ENCODE measurements around the gene FGF12. TPM values are rescaled to one million over a fixed set of nuclear protein-coding genes. Genes with fewer than 3 reads are reported as not detected.

The FGF12 gene
- total RNA-seq, 2 donors from 2014 or later, result 0.25 to 0.48 TPM

- Histone ChIP-seq H3K4me3 (no peak overlapping the region), H3K27me3 (no peaks in the 10 kb centered on the region), H3K9me3 (no peaks in the 10 kb centered on the region), H3K4me1 (no peaks in the 10 kb centered on the region), H3K36me3 (no peaks in the 10 kb centered on the region), H3K27ac (no peak overlapping the region), H3K9ac (ENCODE audit: low read depth in 2 of 2, low read length in 2 of 2) (no peak overlapping the region)
- DNase-seq, result no peak
- intact Hi-C loops (cut with DNase I), result no loop called here
- TF ChIP-seq, protein P1, sequence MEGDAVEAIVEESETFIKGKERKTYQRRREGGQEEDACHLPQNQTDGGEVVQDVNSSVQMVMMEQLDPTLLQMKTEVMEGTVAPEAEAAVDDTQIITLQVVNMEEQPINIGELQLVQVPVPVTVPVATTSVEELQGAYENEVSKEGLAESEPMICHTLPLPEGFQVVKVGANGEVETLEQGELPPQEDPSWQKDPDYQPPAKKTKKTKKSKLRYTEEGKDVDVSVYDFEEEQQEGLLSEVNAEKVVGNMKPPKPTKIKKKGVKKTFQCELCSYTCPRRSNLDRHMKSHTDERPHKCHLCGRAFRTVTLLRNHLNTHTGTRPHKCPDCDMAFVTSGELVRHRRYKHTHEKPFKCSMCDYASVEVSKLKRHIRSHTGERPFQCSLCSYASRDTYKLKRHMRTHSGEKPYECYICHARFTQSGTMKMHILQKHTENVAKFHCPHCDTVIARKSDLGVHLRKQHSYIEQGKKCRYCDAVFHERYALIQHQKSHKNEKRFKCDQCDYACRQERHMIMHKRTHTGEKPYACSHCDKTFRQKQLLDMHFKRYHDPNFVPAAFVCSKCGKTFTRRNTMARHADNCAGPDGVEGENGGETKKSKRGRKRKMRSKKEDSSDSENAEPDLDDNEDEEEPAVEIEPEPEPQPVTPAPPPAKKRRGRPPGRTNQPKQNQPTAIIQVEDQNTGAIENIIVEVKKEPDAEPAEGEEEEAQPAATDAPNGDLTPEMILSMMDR (IDR thresholded peaks at IDR 0.05), result no peak
Observed at GRCh38 chr3:192652727-192653126, 74.6 kb downstream of the FGF12 start.

DNA sequence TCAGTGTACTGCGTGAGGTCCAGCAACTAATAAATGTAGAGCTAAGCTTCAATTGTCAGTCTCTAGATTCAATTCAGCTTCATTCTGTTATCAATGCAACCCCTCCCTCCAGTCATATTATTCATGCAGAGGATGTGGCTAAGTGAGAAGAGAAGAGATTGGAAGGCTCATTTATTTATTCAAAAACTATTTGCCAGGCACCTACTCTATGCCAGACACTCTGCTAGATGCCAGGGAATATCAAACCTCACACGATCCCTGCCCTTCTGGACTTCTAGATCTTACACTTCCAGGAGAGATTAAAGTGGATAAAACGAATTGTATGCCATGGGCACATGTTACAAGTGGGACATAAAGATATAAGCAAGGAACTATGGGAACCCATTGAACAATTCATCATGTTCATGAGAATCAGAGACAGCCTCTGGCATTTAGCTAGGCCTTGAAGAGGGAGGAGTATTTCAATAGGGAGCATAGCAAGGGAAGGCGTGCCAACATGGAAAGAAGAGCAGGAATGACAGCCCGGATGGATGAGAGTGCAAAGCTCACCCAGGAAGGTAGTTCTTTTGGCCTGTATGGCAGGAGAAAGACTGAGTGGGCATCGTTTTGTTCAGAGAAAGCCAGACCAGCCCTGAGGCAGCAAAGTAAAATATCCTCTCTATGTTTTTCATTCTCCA is 75.4 kb downstream of the FGF12 start:
- Histone ChIP-seq H3K27ac (no peak overlapping the region), H3K9ac (ENCODE audit: low read depth in 2 of 2, low read length in 2 of 2) (no peak overlapping the region), H3K27me3 (no peaks in the 10 kb centered on the region), H3K4me1 (no peaks in the 10 kb centered on the region), H3K9me3 (no peaks in the 10 kb centered on the region), H3K4me3 (no peak overlapping the region), H3K36me3 (no peaks in the 10 kb centered on the region)
- TF ChIP-seq, protein P1 (IDR thresholded peaks at IDR 0.05), result no peak
- no peak for DNase-seq
- intact Hi-C loops (cut with DNase I), result no loop called here

DNA sequence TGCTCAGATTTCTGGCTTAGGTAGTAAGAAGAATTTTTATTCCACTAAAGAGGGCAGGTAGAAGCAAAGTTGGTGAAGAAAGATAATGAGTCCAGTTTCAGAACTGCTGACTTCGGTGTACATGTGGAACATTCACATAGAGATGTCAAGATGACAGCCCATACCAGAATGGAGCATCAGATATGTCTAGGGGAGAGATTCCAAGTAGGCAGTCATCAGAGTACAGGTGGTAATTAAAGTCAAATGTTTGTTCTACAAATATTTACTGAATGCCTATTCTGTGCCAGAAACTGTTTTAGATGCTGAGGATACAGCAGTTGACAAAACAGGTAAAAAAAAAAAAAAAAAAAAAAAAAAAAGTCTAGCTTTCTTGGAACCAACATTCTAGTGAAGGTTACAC is 81.9 kb downstream of the FGF12 start:
- no peaks in the 10 kb centered on the region for H3K27me3 ChIP-seq
- intact Hi-C loops (cut with DNase I), result no loop called here

GRCh38 chr3:192642651-192643050 is 84.7 kb downstream of the FGF12 start:
- Histone ChIP-seq H3K36me3 (no peaks in the 10 kb centered on the region), H3K4me1 (no peaks in the 10 kb centered on the region), H3K4me3 (no peak overlapping the region), H3K27me3 (no peaks in the 10 kb centered on the region), H3K9ac (ENCODE audit: low read depth in 2 of 2, low read length in 2 of 2) (no peak overlapping the region), H3K27ac (no peak overlapping the region), H3K9me3 (no peaks in the 10 kb centered on the region)
- intact Hi-C loops (cut with DNase I), result no loop called here
- TF ChIP-seq, protein P1 (IDR thresholded peaks at IDR 0.05), result no peak
- no peak for DNase-seq

More for the DNA sequence above, 81.9 kb downstream of the FGF12 start:
- Histone ChIP-seq H3K27ac (no peak overlapping the region), H3K36me3 (no peaks in the 10 kb centered on the region), H3K9ac (ENCODE audit: low read depth in 2 of 2, low read length in 2 of 2) (no peak overlapping the region), H3K4me1 (no peaks in the 10 kb centered on the region), H3K9me3 (no peaks in the 10 kb centered on the region), H3K4me3 (no peak overlapping the region)
- TF ChIP-seq, protein P1 (IDR thresholded peaks at IDR 0.05), result no peak
- DNase-seq, result no peak

- TF ChIP-seq, protein P1 (IDR thresholded peaks at IDR 0.05), result no peak
- DNase-seq, result no peak
- Histone ChIP-seq H3K9ac (ENCODE audit: low read depth in 2 of 2, low read length in 2 of 2) (no peak overlapping the region), H3K27ac (no peak overlapping the region), H3K4me3 (no peak overlapping the region), H3K36me3 (no peaks in the 10 kb centered on the region), H3K4me1 (no peaks in the 10 kb centered on the region), H3K27me3 (no peaks in the 10 kb centered on the region), H3K9me3 (no peaks in the 10 kb centered on the region)
- intact Hi-C loops (cut with DNase I), result no loop called here
Observed at GRCh38 chr3:192641919-192642318, 85.4 kb downstream of the FGF12 start.
